HG03432 (cell line): ENCODE results near the gene LYPD5.
"Not testable (repeated sequence)": the region's sequence is repeated elsewhere in the genome, so short reads cannot be mapped to it uniquely, and the experiment has no call there.

ENCODE experiments used
- ATAC-seq: cut with Tn5 transposase; IDR thresholded peaks from one replicate; pipeline ENCODE4 v1.9.1; 2021; ENCODE audit warnings: mild to moderate bottlenecking, moderate library complexity; ENCODE audit not compliant: unreplicated experiment

LYPD5 gene

DNA sequence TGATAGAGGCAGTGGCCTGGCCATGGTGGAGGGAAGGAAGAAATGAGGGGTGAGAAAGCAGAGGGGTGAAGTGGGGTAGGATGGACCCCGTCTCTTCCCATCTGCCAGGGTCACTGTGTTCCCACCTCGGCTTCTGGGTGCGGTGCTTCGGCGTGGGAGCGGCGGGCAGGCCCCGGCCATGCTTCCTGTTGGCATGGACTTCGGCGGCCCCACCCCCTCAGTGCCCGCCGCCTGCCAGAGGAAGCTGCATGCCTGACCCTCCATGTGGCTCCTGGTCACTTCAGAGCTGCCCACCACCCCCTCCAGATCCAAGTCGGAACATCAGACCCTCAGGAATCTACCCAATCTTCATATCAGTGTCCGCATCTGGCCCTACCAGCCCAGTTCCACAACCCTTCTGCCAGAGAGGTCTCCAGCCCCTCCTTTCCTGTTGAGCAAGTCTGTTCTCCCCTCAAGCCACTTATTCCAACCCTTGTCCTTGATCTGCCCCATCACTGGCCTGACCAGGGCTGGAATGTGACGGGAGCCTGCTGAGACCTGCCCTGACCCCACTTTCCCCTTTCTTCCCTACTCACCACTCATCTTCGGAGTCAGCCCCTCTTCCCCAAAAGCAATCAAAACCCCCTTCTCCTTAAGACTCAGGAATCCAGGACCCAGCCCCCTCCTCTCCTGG lies 23.0 kb downstream of the LYPD5 start:
- no peak for ATAC-seq

DNA sequence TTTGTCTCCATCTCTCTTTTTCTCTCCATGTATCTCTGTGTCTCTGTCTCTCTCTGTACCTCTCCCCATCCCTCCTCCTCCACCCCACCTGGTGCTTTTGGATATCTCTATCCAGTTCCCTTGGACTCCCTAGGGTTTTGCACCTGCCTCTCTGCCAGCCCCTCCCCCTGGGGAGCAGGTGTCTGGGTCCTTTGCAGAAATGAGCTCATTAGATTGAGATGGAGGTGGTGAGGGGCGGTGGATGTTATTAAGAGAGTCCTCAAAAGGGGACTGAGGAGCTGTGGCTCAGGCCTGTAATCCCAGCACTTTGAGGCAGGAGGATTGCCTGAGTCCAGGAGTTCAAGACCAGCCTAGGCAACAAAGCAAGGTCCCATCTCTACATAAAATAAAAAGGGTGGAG lies 23.6 kb downstream of the LYPD5 start:
- ATAC-seq = no peak

GRCh38 chr19:43777163-43777695 lies 25.0 kb downstream of the LYPD5 start:
- ATAC-seq = no peak

- ATAC-seq = no peak
These were observed 26.0 kb downstream of the LYPD5 start for GRCh38 chr19:43776286-43776685.

DNA sequence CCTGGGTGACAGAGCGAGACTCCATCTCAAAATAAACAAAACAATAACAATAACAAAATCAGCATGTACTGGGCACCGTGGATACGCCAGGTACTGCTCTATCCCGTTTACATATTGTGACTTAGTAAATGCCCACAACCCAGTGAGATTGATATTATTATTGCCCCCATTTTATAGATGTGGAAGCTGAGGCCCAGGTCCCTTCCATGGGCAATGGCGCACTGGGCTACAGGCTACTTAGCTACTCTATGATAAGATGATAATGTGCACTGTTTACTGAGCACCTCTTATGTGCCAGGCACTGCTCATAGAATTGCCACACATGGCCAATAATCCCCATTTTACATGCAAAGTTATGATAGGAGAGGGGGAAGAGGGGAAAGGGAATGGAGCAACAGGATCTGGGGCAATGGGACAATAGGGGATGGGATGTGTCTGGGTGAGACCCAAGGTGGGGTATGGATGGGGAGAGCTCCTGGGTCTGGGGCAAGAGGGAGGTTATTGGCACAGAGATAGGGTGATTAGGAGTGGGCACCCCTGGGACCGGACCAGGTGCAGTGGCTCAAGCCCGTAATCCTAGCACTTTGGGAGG lies 26.9 kb downstream of the LYPD5 start:
- no peak for ATAC-seq

- not testable (repeated sequence) for ATAC-seq
These were observed 27.3 kb downstream of the LYPD5 start for GRCh38 chr19:43774940-43775258.

GRCh38 chr19:43774103-43774939 lies 27.9 kb downstream of the LYPD5 start:
- no peak for ATAC-seq

DNA sequence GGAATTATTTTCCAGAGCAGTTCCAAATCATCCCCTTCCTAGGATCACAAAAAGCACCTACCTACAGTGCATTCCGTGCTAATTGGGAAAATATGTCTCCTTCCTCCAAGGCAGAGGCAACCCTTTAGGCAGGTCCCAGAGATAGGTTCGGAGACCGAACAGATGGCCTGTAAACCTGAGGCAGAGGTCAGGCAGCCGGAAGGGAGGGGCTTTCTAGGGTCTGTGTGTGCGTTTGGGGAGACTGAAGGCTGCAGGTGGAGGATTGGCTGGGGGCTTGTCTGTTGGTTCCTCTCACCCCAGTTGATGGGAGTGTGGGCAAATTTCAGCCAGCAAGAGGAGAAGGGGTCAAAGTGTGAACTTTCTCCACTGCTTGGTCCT lies 28.5 kb downstream of the LYPD5 start:
- no peak for ATAC-seq

GRCh38 chr19:43769256-43769655 lies 33.0 kb downstream of the LYPD5 start:
- ATAC-seq = no peak

- no peak for ATAC-seq
These were observed 33.8 kb downstream of the LYPD5 start for GRCh38 chr19:43768273-43769050.

- no peak for ATAC-seq
These were observed 34.4 kb downstream of the LYPD5 start for GRCh38 chr19:43767818-43768217.

DNA sequence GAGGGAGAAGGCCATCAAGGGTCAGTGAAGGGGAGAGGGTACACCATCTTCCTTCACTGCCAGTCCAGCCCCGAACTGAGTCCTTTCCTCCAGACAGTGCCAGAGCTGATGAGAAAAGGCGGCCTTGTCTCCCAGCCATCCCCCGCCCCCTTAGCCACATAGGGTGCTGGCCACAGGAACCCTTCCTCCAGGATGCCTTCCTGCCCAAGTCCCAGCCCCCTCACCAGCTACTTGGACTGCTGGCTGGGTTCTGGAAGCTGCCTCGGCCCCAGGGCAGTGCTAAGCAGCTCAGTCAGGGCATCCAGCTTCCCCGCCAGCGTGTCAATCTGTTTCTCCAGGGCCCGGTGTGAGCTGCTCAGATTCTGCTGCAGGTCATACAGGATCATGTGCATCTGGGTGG lies 34.9 kb downstream of the LYPD5 start:
- no peak for ATAC-seq

- no peak for ATAC-seq
These were observed 35.5 kb downstream of the LYPD5 start for GRCh38 chr19:43766755-43767043.

DNA sequence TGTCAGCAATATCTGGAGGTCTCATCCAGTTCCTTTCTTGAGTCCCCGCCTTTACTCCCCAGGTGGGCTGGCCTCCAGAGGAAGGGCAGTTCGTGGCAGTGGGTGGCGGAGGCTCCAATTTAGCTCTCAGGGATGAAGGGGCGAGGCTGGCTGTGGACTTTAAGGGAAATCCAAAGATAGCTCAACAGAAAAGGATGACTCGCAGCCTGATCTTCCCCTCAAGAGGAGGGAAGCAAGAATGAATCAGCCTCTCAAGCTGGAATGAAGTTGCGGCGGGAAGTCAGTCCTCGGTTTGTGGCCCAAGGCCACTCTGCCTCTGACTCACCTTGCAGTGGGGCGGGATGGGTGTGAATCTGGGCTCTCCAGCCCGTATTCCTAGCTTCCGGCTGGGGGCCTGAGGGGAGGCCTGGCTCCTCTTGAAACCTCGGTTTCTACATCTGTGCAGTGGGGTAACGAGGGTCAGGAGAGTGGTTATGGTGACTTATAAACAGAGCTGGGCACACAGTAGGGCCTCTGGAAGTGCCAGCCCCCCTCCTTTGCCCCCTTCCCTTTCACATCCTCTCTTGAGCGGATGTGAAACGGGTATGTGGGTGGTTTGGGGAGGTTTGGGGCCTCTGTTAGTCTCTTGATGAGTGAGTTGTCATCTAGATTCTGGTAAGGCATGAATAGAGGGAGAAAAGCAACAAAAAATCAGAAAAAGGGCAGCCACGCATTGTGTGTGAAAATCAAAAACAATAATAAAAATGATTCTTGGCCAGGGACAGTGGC lies 37.0 kb downstream of the LYPD5 start:
- peak; percentile 70 for ATAC-seq

GRCh38 chr19:43764684-43765083 lies 37.6 kb downstream of the LYPD5 start:
- not testable (repeated sequence) for ATAC-seq

- peak; percentile 20 for ATAC-seq
These were observed 38.7 kb downstream of the LYPD5 start for GRCh38 chr19:43763473-43763939.

- no peak for ATAC-seq
These were observed 39.4 kb downstream of the LYPD5 start for GRCh38 chr19:43762814-43763213.

GRCh38 chr19:43760941-43761340 lies 41.3 kb downstream of the LYPD5 start:
- no peak for ATAC-seq

DNA sequence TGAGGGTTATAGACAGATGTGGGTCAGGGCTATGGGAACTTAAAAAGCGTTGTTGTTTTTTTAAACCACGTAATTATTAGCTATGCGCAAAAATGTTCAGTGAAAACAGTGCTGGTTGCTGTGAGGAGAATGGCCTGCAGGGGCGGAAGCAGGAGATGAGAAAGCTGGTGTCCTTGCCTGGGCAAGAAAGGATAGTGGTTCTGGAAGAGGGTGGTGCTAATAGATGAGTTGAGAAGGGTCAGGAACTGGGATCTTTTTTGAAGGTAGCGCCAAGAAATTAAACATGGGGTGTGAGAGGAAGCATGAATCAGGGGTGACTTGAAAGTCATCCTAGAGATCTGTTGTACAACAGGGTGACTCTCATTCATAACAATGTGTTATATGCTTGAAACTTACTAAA lies 42.7 kb downstream of the LYPD5 start:
- ATAC-seq = no peak

GRCh38 chr19:43755256-43755801 lies 46.9 kb downstream of the LYPD5 start:
- ATAC-seq = peak; percentile 25
